OCI-LY1 (cell line): ENCODE measurements around the gene FAM89B.
A peak's percentile ranks its signal among the peaks of the same experiment; 100 is the strongest.

Experiments
- H2AFZ ChIP-seq: fragments of 200-600 bp; sonication (generic), shearing (Covaris generic); 2 replicates; pipeline ENCODE4 v1.6.0; 2014; ENCODE audit warnings: antibody characterized with exemption, mild to moderate bottlenecking, low read length
- H3F3A ChIP-seq: fragments of 200-600 bp; sonication (generic), shearing (Covaris generic); 2 replicates; pipeline ENCODE4 v1.6.0; 2014; ENCODE audit warnings: mild to moderate bottlenecking, antibody characterized with exemption, low read length, moderate library complexity; ENCODE audit not compliant: insufficient read depth
- H3K27ac ChIP-seq: fragments of 200-600 bp; sonication (generic); 2 replicates; pipeline ENCODE4 v1.5.1; 2014; ENCODE audit warnings: low read length, mixed run types, mild to moderate bottlenecking, low read depth; ENCODE audit not compliant: poor library complexity, severe bottlenecking
- H3K27me3 ChIP-seq: fragments of 200-600 bp; sonication (generic); 2 replicates; pipeline ENCODE4 v1.6.0; 2014; ENCODE audit warnings: antibody characterized with exemption, mild to moderate bottlenecking, low read length, moderate library complexity; ENCODE audit not compliant: insufficient read depth
- H3K36me3 ChIP-seq: fragments of 200-600 bp; sonication (generic); 2 replicates; pipeline ENCODE4 v1.6.1; 2014; ENCODE audit warnings: mild to moderate bottlenecking, antibody characterized with exemption, low read length, moderate library complexity, mixed read lengths; ENCODE audit not compliant: insufficient read depth
- H3K4me1 ChIP-seq: fragments of 200-600 bp; sonication (generic); 2 replicates; pipeline ENCODE4 v1.5.1; 2014; ENCODE audit warnings: mild to moderate bottlenecking, low read length, moderate library complexity; ENCODE audit not compliant: insufficient read depth, severe bottlenecking
- H3K4me2 ChIP-seq: fragments of 200-600 bp; sonication (generic), shearing (Covaris generic); 2 replicates; pipeline ENCODE4 v1.6.1; 2014; ENCODE audit warnings: low read length
- H3K4me3 ChIP-seq: fragments of 200-600 bp; sonication (generic); 2 replicates; pipeline ENCODE4 v1.5.1; 2014; ENCODE audit warnings: low read length, low read depth, mild to moderate bottlenecking, mixed read lengths; ENCODE audit not compliant: poor library complexity, severe bottlenecking
- H3K79me2 ChIP-seq: fragments of 200-600 bp; shearing (Covaris generic); 2 replicates; pipeline ENCODE4 v1.6.1; 2016; ENCODE audit warnings: mixed run types, low read length, mixed read lengths; ENCODE audit not compliant: insufficient read depth
- H3K9ac ChIP-seq: fragments of 200-600 bp; sonication (generic), shearing (Covaris generic); 2 replicates; pipeline ENCODE4 v1.6.1; 2014; ENCODE audit warnings: mild to moderate bottlenecking, low read length, mixed read lengths
- H3K9me2 ChIP-seq: fragments of 200-600 bp; sonication (generic), shearing (Covaris generic); 2 replicates; pipeline ENCODE4 v1.6.1; 2014; ENCODE audit warnings: low read depth, mild to moderate bottlenecking, low read length, mixed read lengths
- H3K9me3 ChIP-seq: fragments of 200-600 bp; shearing (Covaris generic); 2 replicates; pipeline ENCODE4 v1.6.1; 2014; ENCODE audit warnings: low read length, mixed read lengths
- H4K20me1 ChIP-seq: fragments of 200-600 bp; sonication (generic), shearing (Covaris generic); 2 replicates; pipeline ENCODE4 v1.6.0; 2016; ENCODE audit warnings: mild to moderate bottlenecking, low read length; ENCODE audit not compliant: insufficient read depth
- CTCF ChIP-seq: fragments of 200-600 bp; sonication (generic), shearing (Covaris generic); IDR thresholded peaks from 2 replicates; pipeline ENCODE4 v1.5.1; 2017; ENCODE audit warnings: mild to moderate bottlenecking, antibody characterized with exemption, low read length, moderate library complexity, mixed read lengths
- EZH2 ChIP-seq: fragments of 200-600 bp; sonication (generic), shearing (Covaris generic); IDR thresholded peaks from 2 replicates; pipeline ENCODE4 v1.8.0; 2017; ENCODE audit warnings: borderline replicate concordance, mixed run types, mild to moderate bottlenecking, antibody characterized with exemption, low read length, moderate library complexity, mixed read lengths

Gene FAM89B

DNA sequence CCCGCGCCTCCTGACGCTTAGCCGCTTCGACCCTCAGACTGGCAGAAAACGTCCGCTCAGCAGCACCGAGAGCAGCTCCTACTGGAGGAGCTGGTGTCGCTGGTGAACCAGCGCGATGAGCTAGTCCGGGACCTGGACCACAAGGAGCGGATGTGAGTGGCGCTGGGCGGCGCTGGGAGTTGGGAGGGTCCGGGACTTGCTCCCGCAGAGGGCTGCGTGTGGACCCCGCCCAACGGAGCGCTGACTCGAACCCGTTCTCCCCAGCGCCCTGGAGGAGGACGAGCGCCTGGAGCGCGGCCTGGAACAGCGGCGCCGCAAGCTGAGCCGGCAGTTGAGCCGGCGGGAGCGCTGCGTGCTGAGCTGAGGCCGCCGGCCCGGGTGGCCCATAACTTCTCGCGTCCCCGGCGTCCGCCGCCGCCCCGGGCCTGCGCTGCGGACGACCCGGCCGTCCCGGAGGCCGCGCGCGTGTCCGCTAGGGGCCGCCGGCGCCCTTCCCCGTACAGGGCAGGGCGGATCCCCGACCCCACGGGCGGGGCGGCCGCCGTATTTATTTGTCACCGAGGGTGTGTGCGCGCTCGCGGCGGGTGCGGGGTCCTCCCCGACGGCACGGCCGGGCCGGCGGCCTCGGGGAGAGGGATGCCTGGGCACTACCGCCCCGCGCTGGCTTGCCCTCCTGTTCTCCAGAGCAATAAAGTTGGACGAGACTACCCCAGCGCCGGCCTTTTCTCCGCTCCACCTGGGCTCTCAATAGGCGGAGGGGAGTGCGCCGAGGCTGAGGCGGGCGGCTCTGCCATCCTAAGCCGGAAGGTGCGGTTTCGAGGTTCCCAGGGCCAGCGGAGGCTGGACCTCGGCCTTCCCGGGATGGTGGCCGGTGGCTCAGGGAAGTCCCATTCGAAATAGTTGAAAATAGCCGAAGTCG, 19.9 kb downstream of the FAM89B start:
- Histone ChIP-seq H3K4me3 (no peak overlapping the region), H3K27me3 (no peaks in the 10 kb centered on the region), H4K20me1 (no peaks in the 10 kb centered on the region), H3K9me2 (no peaks in the 10 kb centered on the region), H3K36me3 (no peaks in the 10 kb centered on the region), H2AFZ (no peak overlapping the region), H3K4me2 (no peak overlapping the region), H3K9ac (no peak overlapping the region), H3K9me3 (no peaks in the 10 kb centered on the region), H3K79me2 (no peaks in the 10 kb centered on the region), H3K4me1 (peaks cover 26% of the 10 kb centered on the region), H3F3A (no peaks in the 10 kb centered on the region), H3K27ac (no peak overlapping the region)
- TF ChIP-seq EZH2 (no peak), CTCF (no peak)

- Histone ChIP-seq H3K4me2 (no peak overlapping the region), H3K36me3 (peaks cover 6% of the 10 kb centered on the region), H3K27me3 (no peaks in the 10 kb centered on the region), H3K79me2 (no peaks in the 10 kb centered on the region), H3K9me2 (no peaks in the 10 kb centered on the region), H3F3A (no peaks in the 10 kb centered on the region), H3K4me3 (no peak overlapping the region), H3K9me3 (no peaks in the 10 kb centered on the region), H3K4me1 (peaks cover 20% of the 10 kb centered on the region), H2AFZ (no peak overlapping the region), H3K27ac (no peak overlapping the region), H3K9ac (no peak overlapping the region), H4K20me1 (no peaks in the 10 kb centered on the region)
- TF ChIP-seq CTCF (no peak), EZH2 (no peak)
These were observed 20.6 kb downstream of the FAM89B start for GRCh38 chr11:65592858-65593517.

DNA sequence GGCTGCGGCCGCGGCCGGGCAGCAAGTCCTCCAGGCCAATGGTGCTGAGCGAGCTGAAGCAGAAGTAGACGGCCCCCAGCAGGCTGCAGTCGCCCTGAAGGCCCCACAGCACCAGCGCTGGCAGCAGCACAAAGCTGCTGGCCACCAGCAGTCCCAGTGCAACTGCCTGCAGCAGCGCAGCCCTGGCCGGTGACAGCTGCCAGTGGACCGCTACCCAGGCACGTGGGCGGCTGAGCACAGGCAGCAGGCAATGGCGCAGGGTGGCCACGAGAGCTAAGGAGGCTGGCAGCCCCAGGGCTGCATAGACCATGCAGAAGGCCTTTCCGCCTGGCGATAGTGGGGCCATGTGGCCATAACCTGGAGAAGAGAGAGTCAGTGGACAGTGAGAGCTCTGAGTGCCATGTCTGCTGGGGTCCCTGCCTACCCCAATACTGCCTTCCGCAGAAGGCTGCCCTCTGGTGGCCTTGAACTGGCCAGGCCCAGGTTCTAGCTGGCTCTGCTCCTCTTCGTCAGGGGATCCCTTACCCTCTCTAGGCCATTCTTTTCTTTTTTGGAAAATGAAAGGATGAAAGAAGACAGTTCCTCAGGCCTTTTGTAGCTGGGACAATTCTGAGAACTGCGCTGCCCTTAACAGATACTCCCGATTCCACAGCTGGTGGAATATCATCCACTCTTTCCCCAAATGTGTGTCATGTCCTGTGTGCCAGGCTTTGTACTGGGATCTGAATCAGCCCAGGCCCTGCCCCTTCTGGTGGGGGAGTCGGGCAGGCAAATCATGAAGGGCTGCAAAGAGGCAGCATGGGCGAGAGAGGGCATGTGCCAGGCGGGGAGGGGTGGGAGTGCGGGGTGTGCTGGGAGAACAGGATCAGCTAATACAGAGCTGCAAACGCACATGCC, 21.4 kb downstream of the FAM89B start:
- Histone ChIP-seq H3K9ac (no peak overlapping the region), H3K27ac (no peak overlapping the region), H3K4me1 (peaks cover 13% of the 10 kb centered on the region), H3K9me3 (no peaks in the 10 kb centered on the region), H3K4me2 (no peak overlapping the region), H4K20me1 (no peaks in the 10 kb centered on the region), H3F3A (no peaks in the 10 kb centered on the region), H3K79me2 (no peaks in the 10 kb centered on the region), H3K27me3 (no peaks in the 10 kb centered on the region), H2AFZ (no peak overlapping the region), H3K4me3 (no peak overlapping the region), H3K9me2 (no peaks in the 10 kb centered on the region), H3K36me3 (peaks cover 13% of the 10 kb centered on the region)
- TF ChIP-seq EZH2: no peak
- TF ChIP-seq CTCF: peak; percentile 63
